Thoracic aorta (tissue), 2 donors: ENCODE data around the gene ZNF426. TPM values are rescaled to one million over a fixed set of nuclear protein-coding genes. Genes with fewer than 3 reads are reported as not detected.
A peak's percentile ranks its signal among the peaks of the same experiment; 100 is the strongest.
"Not testable (repeated sequence)": the region's sequence is repeated elsewhere in the genome, so short reads cannot be mapped to it uniquely, and the experiment has no call there.

Source experiments
- ATAC-seq: fragments of 150-250 bp; one replicate; pipeline ENCODE4 v1.8.0; 2017; ENCODE audit warnings: low read depth; ENCODE audit not compliant: insufficient number of reproducible peaks, low FRiP score
- DNase-seq: peaks from one replicate; pipeline ENCODE4 v3.0.0-alpha.2; 2020; ENCODE audit warnings: low spot score
- H3K27ac ChIP-seq, 2 donors: fragments of 200-600 bp; sonication (generic); 1 replicate in 1 of 2; 2 replicates in 1 of 2; pipeline ENCODE4 v1.5.1; 2016; ENCODE audit warnings: mild to moderate bottlenecking in 2 of 2, moderate library complexity in 2 of 2
- H3K27me3 ChIP-seq: fragments of 200-600 bp; sonication (generic); replicated peaks from 2 replicates; pipeline ENCODE4 v1.6.0; 2016; ENCODE audit warnings: mild to moderate bottlenecking; ENCODE audit not compliant: insufficient read depth
- H3K36me3 ChIP-seq: fragments of 200-600 bp; sonication (generic); one replicate; pipeline ENCODE4 v1.5.1; 2016
- H3K4me1 ChIP-seq, 2 donors: fragments of 200-600 bp; sonication (generic); 1 replicate in 1 of 2; 2 replicates in 1 of 2; pipeline versions ENCODE4 v1.5.1 to v1.6.0; 2016; ENCODE audit warnings: low read depth in 2 of 2, mild to moderate bottlenecking in 1 of 2; ENCODE audit not compliant: control insufficient read depth in 1 of 2
- H3K4me3 ChIP-seq: fragments of 200-600 bp; sonication (generic); 2 replicates; pipeline ENCODE4 v1.5.1; 2016; ENCODE audit warnings: mild to moderate bottlenecking
- H3K9me3 ChIP-seq: fragments of 200-600 bp; sonication (generic); 2 replicates; pipeline ENCODE4 v1.5.1; 2016
- total RNA-seq, 2 donors: library from RNA; depleted of rRNA; stranded (reverse); fragments of >200 nt; gene quantifications; one replicate each; pipeline versions ENCODE4 v1.1.0 to v1.2.3, GENCODE V29; 2016
- TF ChIP-seq, protein P1 (sequence below): fragments of 200-600 bp; sonication (generic); IDR thresholded peaks from one replicate; pipeline ENCODE4 v1.5.1; 2019; ENCODE audit warnings: antibody characterized with exemption

ZNF426 gene
- total RNA-seq, 2 donors from 2014 or later: 10.6 to 17.9 TPM

DNA sequence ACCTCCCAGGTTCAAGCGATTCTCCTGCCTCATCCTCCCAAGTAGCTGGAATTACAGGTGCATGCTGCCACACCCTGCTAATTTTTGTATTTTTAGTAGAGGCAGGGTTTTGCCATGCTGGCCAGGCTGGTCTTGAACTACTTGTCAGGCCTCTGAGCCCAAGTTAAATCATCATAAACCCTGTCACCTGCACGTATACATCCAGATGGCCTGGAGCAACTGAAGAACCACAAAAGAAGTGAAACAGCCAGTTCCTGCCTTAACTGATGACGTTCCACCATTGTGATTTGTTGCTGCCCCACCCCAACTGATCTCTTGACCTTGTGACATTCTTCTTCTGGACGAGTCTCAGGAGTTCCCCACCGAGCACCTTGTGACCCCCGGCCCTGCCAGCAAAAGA lies 756 bp upstream of the ZNF426 start:
- H3K27me3 ChIP-seq, H3K9me3 ChIP-seq, DNase-seq, ATAC-seq: not testable (repeated sequence)
- Histone ChIP-seq H3K27ac (peak overlapping the region; percentile 91 to 93), H3K36me3 (peaks cover 21% of the 10 kb centered on the region), H3K4me3 (peak overlapping the region; percentile 74), H3K4me1 (peaks cover 6 to 19% of the 10 kb centered on the region in 2 donors)

DNA sequence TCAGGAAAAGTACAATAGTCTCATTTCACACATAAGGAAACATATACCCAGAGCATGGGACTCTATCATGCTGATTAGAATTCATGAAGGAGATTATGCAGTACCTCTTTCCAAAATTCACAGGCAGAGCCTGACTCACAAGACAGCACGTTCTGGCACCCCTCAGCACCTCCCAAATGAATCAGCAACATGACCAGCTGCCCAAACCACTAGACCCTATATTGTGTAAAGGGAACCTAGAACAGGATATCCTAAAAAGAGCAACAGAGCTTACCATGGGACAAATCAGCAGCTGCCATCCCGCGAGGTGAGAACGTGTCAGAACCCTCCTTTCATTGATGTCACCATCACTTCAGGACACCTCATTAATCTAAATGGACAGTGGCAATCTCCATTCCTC lies 2.5 kb downstream of the ZNF426 start:
- H3K27me3 ChIP-seq: no peaks in the 10 kb centered on the region
- TF ChIP-seq, protein P1, sequence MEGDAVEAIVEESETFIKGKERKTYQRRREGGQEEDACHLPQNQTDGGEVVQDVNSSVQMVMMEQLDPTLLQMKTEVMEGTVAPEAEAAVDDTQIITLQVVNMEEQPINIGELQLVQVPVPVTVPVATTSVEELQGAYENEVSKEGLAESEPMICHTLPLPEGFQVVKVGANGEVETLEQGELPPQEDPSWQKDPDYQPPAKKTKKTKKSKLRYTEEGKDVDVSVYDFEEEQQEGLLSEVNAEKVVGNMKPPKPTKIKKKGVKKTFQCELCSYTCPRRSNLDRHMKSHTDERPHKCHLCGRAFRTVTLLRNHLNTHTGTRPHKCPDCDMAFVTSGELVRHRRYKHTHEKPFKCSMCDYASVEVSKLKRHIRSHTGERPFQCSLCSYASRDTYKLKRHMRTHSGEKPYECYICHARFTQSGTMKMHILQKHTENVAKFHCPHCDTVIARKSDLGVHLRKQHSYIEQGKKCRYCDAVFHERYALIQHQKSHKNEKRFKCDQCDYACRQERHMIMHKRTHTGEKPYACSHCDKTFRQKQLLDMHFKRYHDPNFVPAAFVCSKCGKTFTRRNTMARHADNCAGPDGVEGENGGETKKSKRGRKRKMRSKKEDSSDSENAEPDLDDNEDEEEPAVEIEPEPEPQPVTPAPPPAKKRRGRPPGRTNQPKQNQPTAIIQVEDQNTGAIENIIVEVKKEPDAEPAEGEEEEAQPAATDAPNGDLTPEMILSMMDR: no peak
- peaks cover 53% of the 10 kb centered on the region for H3K36me3 ChIP-seq
- no peak for DNase-seq
- H3K4me3 ChIP-seq: no peak overlapping the region
- no peak overlapping the region for H3K27ac ChIP-seq
- peaks cover 31% of the 10 kb centered on the region for H3K9me3 ChIP-seq
- peaks cover 6 to 19% of the 10 kb centered on the region in 2 donors for H3K4me1 ChIP-seq
- no peak for ATAC-seq

DNA sequence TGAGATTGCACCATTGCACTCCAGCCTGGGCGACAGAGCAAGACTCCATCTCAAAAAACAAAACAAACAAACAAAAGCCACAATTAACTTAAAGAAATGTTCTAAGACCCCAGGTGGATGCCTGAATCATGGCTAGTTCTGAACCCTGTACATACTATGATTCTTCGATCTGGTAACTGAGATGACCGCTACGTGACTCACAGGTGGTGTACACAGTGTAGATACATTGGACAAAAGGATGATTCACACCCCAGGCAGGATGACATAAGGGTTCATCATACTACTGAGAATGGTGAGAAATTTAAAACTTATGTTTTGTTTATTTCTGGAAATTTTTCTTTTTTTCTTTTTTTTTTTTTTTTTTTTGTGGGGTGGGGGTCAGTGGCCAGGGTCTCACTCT lies 6.5 kb downstream of the ZNF426 start:
- no peak for ATAC-seq

DNA sequence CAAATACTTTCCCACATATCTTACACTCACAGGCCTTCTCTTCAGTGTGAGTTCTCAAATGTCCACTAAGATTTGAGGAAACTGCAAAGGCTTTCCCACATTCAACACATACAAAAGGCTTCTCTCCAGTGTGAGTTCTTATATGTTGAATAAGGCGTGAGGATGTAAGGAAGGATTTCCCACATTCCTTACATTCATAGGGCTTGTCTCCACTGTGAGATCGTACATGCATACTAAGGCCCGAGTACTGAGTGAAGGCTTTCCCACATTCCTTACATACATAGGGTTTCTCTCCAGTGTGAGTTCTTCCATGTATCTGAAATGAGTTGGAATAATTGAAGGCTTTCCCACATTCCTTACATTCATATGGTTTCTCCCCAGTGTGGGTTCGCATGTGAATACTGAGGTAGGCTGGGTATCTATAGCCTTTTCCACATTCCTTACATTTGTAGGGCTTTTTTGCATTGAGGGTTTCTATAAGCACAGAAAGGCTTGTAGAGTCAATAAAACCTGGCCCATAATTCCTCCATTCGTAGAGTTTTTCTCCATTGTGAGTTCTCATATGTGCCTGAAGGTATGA lies 9.6 kb downstream of the ZNF426 start:
- DNase-seq (no peak), ATAC-seq (no peak)
- H3K9me3 ChIP-seq: peaks cover 95% of the 10 kb centered on the region
- H3K27ac ChIP-seq: no peak overlapping the region
- H3K4me1 ChIP-seq: no peaks in the 10 kb centered on the region
- TF ChIP-seq, protein P1: no peak
- H3K4me3 ChIP-seq: peak overlapping the region; percentile 27
- H3K36me3 ChIP-seq: peaks cover 81% of the 10 kb centered on the region
- no peaks in the 10 kb centered on the region for H3K27me3 ChIP-seq

More for the DNA sequence above, 6.5 kb downstream of the ZNF426 start:
- Histone ChIP-seq H3K27ac (no peak overlapping the region), H3K27me3 (no peaks in the 10 kb centered on the region), H3K9me3 (peaks cover 71% of the 10 kb centered on the region), H3K4me1 (no peaks in the 10 kb centered on the region), H3K36me3 (peaks cover 92% of the 10 kb centered on the region), H3K4me3 (no peak overlapping the region)
- no peak for DNase-seq
- TF ChIP-seq, protein P1: no peak

DNA sequence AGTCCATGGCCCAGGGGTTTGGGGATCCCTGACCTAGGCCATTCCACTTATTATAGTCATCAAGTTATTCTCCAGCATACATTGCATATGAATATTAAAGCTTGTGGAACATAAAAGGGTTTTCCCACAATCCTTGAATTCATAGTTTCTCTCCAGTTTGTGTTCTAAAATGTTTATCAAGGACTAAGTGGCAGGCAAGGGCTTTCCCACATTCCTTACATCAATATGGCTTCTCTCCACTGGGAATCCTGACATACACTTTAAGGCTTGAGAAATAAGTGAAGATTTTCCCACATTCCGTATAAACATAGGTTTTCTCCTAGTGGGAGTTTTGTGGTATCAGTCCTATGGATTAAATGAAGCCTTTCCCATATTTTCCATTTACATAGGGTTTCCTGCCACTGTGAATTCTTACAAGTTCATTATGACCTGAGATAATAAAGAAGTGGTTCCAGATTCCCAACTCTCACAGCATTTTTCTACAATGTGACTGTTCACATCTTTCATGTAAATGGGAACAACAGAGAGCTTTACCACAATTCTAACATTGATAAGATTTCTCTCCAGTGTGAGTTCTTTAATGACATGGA lies 14.5 kb downstream of the ZNF426 start:
- no peak for DNase-seq
- H3K9me3 ChIP-seq: peaks cover 90% of the 10 kb centered on the region
- no peaks in the 10 kb centered on the region for H3K27me3 ChIP-seq
- ATAC-seq: no peak
- no peak overlapping the region for H3K27ac ChIP-seq
- peaks cover 32% of the 10 kb centered on the region for H3K36me3 ChIP-seq
- no peaks in the 10 kb centered on the region for H3K4me1 ChIP-seq
- TF ChIP-seq, protein P1: no peak
- no peak overlapping the region for H3K4me3 ChIP-seq

DNA sequence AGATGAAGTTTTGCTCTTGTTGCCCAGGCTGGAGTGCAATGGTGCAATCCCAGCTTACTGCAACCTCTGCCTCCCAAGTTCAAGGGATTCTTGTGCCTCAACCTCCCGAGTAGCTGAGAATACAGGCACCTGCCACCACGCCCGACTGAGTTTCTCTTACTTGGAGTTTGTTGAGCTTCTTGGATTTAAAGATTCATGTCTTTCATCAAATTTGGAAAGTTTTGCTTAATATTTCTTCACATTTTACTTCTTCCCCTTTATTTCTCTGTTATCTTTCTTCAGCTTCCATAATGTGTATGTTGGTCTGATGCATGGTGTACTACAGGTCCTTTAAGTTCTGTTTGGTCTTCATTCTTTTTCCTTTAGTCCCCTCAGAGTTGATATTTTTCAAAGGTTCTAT lies 31.2 kb downstream of the ZNF426 start:
- TF ChIP-seq, protein P1: no peak
- ATAC-seq: no peak
- DNase-seq: no peak
- Histone ChIP-seq H3K4me3 (no peak overlapping the region), H3K27ac (no peak overlapping the region), H3K36me3 (no peaks in the 10 kb centered on the region), H3K4me1 (no peaks in the 10 kb centered on the region), H3K9me3 (peaks cover 40% of the 10 kb centered on the region), H3K27me3 (no peaks in the 10 kb centered on the region)
